Amniotic epithelial cell (primary cell): ENCODE measurements around the gene BLTP3B.

ENCODE experiments used
- DNase-seq: peaks from one replicate; pipeline ENCODE4 v3.0.0-alpha.2; 2010; ENCODE audit warnings: low read depth

The BLTP3B gene

GRCh38 chr12:100159391-100160104 is 16.9 kb upstream of the BLTP3B start:
- DNase-seq = no peak

- no peak for DNase-seq
Measured at GRCh38 chr12:100158535-100158934, 15.9 kb upstream of the BLTP3B start.

GRCh38 chr12:100157427-100157821 is 14.8 kb upstream of the BLTP3B start:
- DNase-seq = no peak

GRCh38 chr12:100156731-100157426 is 14.2 kb upstream of the BLTP3B start:
- DNase-seq = no peak

GRCh38 chr12:100154474-100155247 is 12.0 kb upstream of the BLTP3B start:
- DNase-seq = peak; percentile 41

GRCh38 chr12:100153131-100153530 is 10.5 kb upstream of the BLTP3B start:
- no peak for DNase-seq

- no peak for DNase-seq
Measured at GRCh38 chr12:100151769-100152168, 9.1 kb upstream of the BLTP3B start.

GRCh38 chr12:100146252-100146651 is 3.6 kb upstream of the BLTP3B start:
- no peak for DNase-seq

- DNase-seq = no peak
Measured at GRCh38 chr12:100145643-100146042, 3.0 kb upstream of the BLTP3B start.

GRCh38 chr12:100141998-100142850 is 450 bp downstream of the BLTP3B start:
- no peak for DNase-seq

- peak; percentile 91 for DNase-seq
Measured at GRCh38 chr12:100141666-100141997, 1.0 kb downstream of the BLTP3B start.

- DNase-seq = no peak
Measured at GRCh38 chr12:100138803-100139098, 3.9 kb downstream of the BLTP3B start.

- DNase-seq = peak; percentile 12
Measured at GRCh38 chr12:100138048-100138802, 4.4 kb downstream of the BLTP3B start.

- no peak for DNase-seq
Measured at GRCh38 chr12:100133200-100133599, 9.5 kb downstream of the BLTP3B start.

GRCh38 chr12:100128512-100128908 is 14.2 kb downstream of the BLTP3B start:
- DNase-seq = peak; percentile 47

GRCh38 chr12:100127766-100128511 is 14.7 kb downstream of the BLTP3B start:
- DNase-seq = peak; percentile 91

- no peak for DNase-seq
Measured at GRCh38 chr12:100123316-100124095, 19.2 kb downstream of the BLTP3B start.

GRCh38 chr12:100120355-100120754 is 22.3 kb downstream of the BLTP3B start:
- no peak for DNase-seq

- DNase-seq = no peak
Measured at GRCh38 chr12:100115291-100115690, 27.4 kb downstream of the BLTP3B start.

- no peak for DNase-seq
Measured at GRCh38 chr12:100114574-100114973, 28.1 kb downstream of the BLTP3B start.
